ENCODE results near the gene SCGN.

Gene SCGN

GRCh38 chr6:25642667-25643328, 9.2 kb upstream of the SCGN start:
- DNase-seq (ENCODE audit: low read depth), result no peak
- TF ChIP-seq CTCF (conservative IDR thresholded peaks at IDR 0.05; ENCODE audit: low read depth, low read length), result no peak
- H3K4me3 ChIP-seq (ENCODE audit: low read depth, low read length), result no peak overlapping the region

GRCh38 chr6:25645916-25646315, 6.1 kb upstream of the SCGN start:
- DNase-seq (ENCODE audit: low read depth), result no peak
- H3K4me3 ChIP-seq (ENCODE audit: low read depth, low read length), result no peak overlapping the region
- TF ChIP-seq CTCF (conservative IDR thresholded peaks at IDR 0.05; ENCODE audit: low read depth, low read length), result no peak

GRCh38 chr6:25649611-25650010, 2.4 kb upstream of the SCGN start:
- DNase-seq (ENCODE audit: low read depth), result no peak
- no peak for TF ChIP-seq CTCF (conservative IDR thresholded peaks at IDR 0.05; ENCODE audit: low read depth, low read length)
- H3K4me3 ChIP-seq (ENCODE audit: low read depth, low read length), result no peak overlapping the region

DNA sequence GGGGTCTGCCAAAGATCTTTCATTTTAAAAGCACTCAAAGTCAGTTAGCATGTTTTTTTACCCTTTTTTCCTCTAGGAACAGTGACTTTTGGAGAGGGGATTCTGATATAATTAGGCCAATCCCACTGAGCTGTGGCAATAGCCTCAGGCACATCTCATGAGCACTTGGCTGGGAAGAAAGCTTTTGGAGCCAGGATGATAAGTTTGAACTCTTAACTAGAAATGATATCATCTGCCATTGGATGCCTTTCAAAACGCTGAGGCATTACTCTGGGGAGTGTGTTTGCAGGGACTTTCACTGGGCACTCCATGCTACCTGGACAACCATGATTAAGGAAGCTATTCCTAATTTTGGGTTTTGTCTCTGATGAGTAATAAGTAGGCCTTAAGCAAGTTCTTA, 3.7 kb downstream of the SCGN start:
- no peak for DNase-seq (ENCODE audit: low read depth)
- no peak for TF ChIP-seq CTCF (conservative IDR thresholded peaks at IDR 0.05; ENCODE audit: low read depth, low read length)
- H3K4me3 ChIP-seq (ENCODE audit: low read depth, low read length), result no peak overlapping the region

DNA sequence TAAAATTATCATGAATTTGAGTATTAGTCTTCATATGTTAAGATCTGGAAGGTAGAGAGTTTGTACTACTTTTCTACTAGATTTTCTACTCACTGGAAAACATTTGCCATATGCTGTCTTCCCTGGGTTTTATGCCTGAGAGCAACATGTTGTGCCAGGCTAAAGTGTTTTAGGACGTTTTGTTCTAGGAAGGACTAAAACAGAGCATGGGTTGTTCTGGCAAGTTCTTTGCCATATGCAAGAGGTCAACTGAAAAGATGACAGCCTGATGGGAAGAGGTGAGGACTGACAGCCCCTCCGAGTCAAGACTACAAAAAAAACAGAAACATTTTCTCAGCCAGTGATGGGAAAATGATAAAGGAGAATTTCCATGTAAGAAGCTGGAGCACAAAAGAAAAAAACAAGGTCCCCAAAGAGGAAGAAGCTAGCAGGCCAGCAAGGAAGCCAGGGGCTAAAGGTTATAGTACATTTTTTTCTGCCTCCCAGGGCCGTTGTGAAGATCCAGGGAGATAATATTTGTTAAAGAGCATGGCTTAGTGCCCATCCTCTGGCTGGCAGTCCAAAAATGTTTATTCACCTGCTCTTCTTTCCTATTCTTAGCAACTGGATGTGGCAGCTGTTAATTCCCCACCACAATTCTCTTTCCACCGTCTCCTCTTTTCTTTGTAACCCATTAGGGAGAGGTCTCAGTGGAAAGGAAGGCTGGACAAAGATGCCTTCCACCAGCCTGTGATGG, 7.8 kb downstream of the SCGN start:
- DNase-seq (ENCODE audit: low read depth), result no peak
- no peak for TF ChIP-seq CTCF (conservative IDR thresholded peaks at IDR 0.05; ENCODE audit: low read depth, low read length)

DNA sequence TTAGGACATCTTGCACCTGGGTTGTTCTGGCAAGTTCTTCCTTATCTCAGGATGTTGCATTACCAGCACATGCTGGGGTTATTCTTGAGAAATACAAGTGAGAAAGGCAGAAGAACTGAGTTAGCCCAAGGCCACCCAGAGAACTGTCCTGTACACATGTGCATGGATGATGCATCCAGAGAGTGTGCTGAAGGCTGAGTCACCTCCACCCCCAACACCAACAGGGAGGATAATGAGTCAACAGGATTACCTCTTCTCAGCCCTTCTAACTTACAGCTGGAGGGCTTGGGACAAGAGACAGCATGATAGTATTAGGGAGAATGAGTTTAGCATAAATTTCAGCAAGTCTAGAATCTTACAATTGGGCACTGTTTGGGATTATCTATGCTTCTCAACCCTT, 8.5 kb downstream of the SCGN start:
- H3K4me3 ChIP-seq (ENCODE audit: low read depth, low read length), result no peak overlapping the region
- DNase-seq (ENCODE audit: low read depth), result peak; percentile 6
- TF ChIP-seq CTCF (conservative IDR thresholded peaks at IDR 0.05; ENCODE audit: low read depth, low read length), result no peak

More for the DNA sequence above, 7.8 kb downstream of the SCGN start:
- H3K4me3 ChIP-seq (ENCODE audit: low read depth, low read length), result no peak overlapping the region
